Stomach (tissue), 4 donors: ENCODE results near the gene CELF1.

Experiments
- EP300 ChIP-seq: sonication (generic); formaldehyde crosslinking; IDR thresholded peaks from one replicate; pipeline ENCODE4 v1.6.1; 2017; ENCODE audit warnings: antibody characterized with exemption
- TF ChIP-seq, protein P1 (sequence below), 7 experiments: fragments of 450-650 bp in 4 of 7; fragments of 200-600 bp in 3 of 7; sonication (generic) in 3 of 7; IDR thresholded peaks; one replicate each; pipeline ENCODE4 v1.5.1; 2016 to 2019; ENCODE audit warnings: antibody characterized with exemption in 7 of 7, control low read depth in 2 of 7, mild to moderate bottlenecking in 1 of 7

DNA sequence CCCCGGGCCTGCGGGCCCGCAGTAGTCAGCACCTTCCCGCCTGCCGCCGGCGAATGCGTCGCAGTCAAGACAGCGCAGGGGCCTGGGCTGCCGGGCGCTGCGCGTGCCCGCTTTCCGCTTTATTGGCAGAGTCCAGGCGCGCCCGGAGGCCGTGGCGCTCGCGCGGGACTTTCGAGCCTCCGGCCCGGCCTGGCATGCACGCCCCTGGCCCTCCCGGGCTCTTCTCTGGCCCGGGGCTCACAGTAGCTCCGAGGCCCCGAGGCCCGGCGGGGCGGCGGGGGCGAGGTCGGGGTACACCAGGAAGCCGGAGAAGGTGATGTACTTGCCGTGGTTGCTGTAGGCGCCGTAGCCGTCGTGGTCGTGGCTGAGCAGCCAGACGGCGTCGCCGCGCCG lies 36.6 kb upstream of the CELF1 start:
- no peak for TF ChIP-seq EP300
- TF ChIP-seq, protein P1, sequence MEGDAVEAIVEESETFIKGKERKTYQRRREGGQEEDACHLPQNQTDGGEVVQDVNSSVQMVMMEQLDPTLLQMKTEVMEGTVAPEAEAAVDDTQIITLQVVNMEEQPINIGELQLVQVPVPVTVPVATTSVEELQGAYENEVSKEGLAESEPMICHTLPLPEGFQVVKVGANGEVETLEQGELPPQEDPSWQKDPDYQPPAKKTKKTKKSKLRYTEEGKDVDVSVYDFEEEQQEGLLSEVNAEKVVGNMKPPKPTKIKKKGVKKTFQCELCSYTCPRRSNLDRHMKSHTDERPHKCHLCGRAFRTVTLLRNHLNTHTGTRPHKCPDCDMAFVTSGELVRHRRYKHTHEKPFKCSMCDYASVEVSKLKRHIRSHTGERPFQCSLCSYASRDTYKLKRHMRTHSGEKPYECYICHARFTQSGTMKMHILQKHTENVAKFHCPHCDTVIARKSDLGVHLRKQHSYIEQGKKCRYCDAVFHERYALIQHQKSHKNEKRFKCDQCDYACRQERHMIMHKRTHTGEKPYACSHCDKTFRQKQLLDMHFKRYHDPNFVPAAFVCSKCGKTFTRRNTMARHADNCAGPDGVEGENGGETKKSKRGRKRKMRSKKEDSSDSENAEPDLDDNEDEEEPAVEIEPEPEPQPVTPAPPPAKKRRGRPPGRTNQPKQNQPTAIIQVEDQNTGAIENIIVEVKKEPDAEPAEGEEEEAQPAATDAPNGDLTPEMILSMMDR (IDR thresholded peaks at IDR 0.05), result no peak
